WTC11 (cell line): Measurements from ENCODE around the gene ZDHHC14. TPM values are rescaled to one million over a fixed set of nuclear protein-coding genes. Genes with fewer than 3 reads are reported as not detected.

Source experiments
- ATAC-seq: fragments of 200-7000 bp; cut with Tn5 transposase; 2 replicates; pipeline ENCODE4 v1.10.0; 2021; ENCODE audit warnings: mild to moderate bottlenecking, moderate library complexity
- CTCF ChIA-PET: fragments of 300-600 bp; sonication (Branson Sonifier 250); formaldehyde crosslinking; loops from one replicate; lab custom pipeline; 2021; ENCODE audit warnings: antibody characterized with exemption; lab: Charles Lee
- POLR2A ChIA-PET: fragments of 350-600 bp; sonication (Branson Sonifier 250); formaldehyde crosslinking; loops from one replicate; lab custom pipeline; 2021; ENCODE audit warnings: antibody characterized with exemption; lab: Charles Lee
- DNase-seq: peaks from one replicate; pipeline ENCODE4 v3.0.0; 2021; ENCODE audit warnings: low spot score
- H3K27ac Mint-ChIP-seq: 2 replicates; pipeline ENCODE4 v1.8.0; 2021; ENCODE audit warnings: mixed read lengths
- H3K27me3 Mint-ChIP-seq: 2 replicates; pipeline ENCODE4 v1.8.0; 2021; ENCODE audit warnings: low read depth, mild to moderate bottlenecking, moderate library complexity, mixed read lengths
- H3K36me3 Mint-ChIP-seq: 2 replicates; pipeline ENCODE4 v1.8.0; 2021; ENCODE audit warnings: mixed read lengths
- H3K4me1 Mint-ChIP-seq: 2 replicates; pipeline ENCODE4 v1.8.0; 2022; ENCODE audit warnings: mixed read lengths
- H3K4me3 Mint-ChIP-seq: 2 replicates; pipeline ENCODE4 v1.8.0; 2021; ENCODE audit warnings: mild to moderate bottlenecking, moderate library complexity, mixed read lengths
- H3K9me3 Mint-ChIP-seq: 2 replicates; pipeline ENCODE4 v1.8.0; 2021; ENCODE audit warnings: mixed read lengths
- ATF1 ChIP-seq: sonication (generic); formaldehyde crosslinking; IDR thresholded peaks from 2 replicates; pipeline ENCODE4 v1.8.1; 2023; ENCODE audit warnings: mild to moderate bottlenecking, moderate library complexity, missing genetic modification reagents
- E2F5 ChIP-seq: sonication (generic); formaldehyde crosslinking; IDR thresholded peaks from 2 replicates; pipeline ENCODE4 v1.8.1; 2022; ENCODE audit warnings: mild to moderate bottlenecking, moderate library complexity, missing genetic modification reagents
- ESRRA ChIP-seq: sonication (generic); formaldehyde crosslinking; IDR thresholded peaks from 2 replicates; pipeline ENCODE4 v1.8.1; 2022; ENCODE audit warnings: mild to moderate bottlenecking, missing genetic modification reagents, borderline replicate concordance
- FOXP1 ChIP-seq: sonication (generic); formaldehyde crosslinking; IDR thresholded peaks from 2 replicates; pipeline ENCODE4 v1.8.0; 2022; ENCODE audit warnings: missing genetic modification reagents, mild to moderate bottlenecking, moderate library complexity, borderline replicate concordance
- GRHL2 ChIP-seq: fragments of 250-450 bp; sonication (Bioruptor Pico); IDR thresholded peaks from 2 replicates; pipeline ENCODE4 v1.8.0; 2022; ENCODE audit warnings: mild to moderate bottlenecking, moderate library complexity; ENCODE audit not compliant: insufficient replicate concordance, severe bottlenecking
- HMGXB4 ChIP-seq: sonication (generic); formaldehyde crosslinking; IDR thresholded peaks from 2 replicates; pipeline ENCODE4 v1.8.1; 2023; ENCODE audit warnings: mild to moderate bottlenecking, moderate library complexity, missing genetic modification reagents
- KAT7 ChIP-seq: sonication (generic); formaldehyde crosslinking; IDR thresholded peaks from 2 replicates; pipeline ENCODE4 v1.8.1; 2023; ENCODE audit warnings: missing genetic modification reagents, mild to moderate bottlenecking, borderline replicate concordance
- MYBL2 ChIP-seq: sonication (generic); formaldehyde crosslinking; IDR thresholded peaks from 2 replicates; pipeline ENCODE4 v1.8.1; 2023; ENCODE audit warnings: mild to moderate bottlenecking, moderate library complexity, missing genetic modification reagents
- NR3C1 ChIP-seq: sonication (generic); formaldehyde crosslinking; conservative IDR thresholded peaks from 2 replicates; pipeline ENCODE4 v1.8.1; 2023; ENCODE audit warnings: low read depth, mild to moderate bottlenecking, missing genetic modification reagents
- PREB ChIP-seq: sonication (generic); formaldehyde crosslinking; IDR thresholded peaks from 2 replicates; pipeline ENCODE4 v1.8.1; 2022; ENCODE audit warnings: mild to moderate bottlenecking, missing genetic modification reagents, moderate library complexity, borderline replicate concordance
- SMAD4 ChIP-seq: sonication (generic); formaldehyde crosslinking; IDR thresholded peaks from 2 replicates; pipeline ENCODE4 v1.8.0; 2022; ENCODE audit warnings: mild to moderate bottlenecking, missing genetic modification reagents
- STAT6 ChIP-seq: sonication (generic); formaldehyde crosslinking; conservative IDR thresholded peaks from 2 replicates; pipeline ENCODE4 v1.8.1; 2023; ENCODE audit warnings: mild to moderate bottlenecking, low read depth, missing genetic modification reagents, moderate library complexity
- TCF7 ChIP-seq: sonication (generic); formaldehyde crosslinking; IDR thresholded peaks from 2 replicates; pipeline ENCODE4 v1.8.0; 2022; ENCODE audit warnings: mild to moderate bottlenecking, low read depth, missing genetic modification reagents, moderate library complexity
- USF1 ChIP-seq: sonication (generic); formaldehyde crosslinking; IDR thresholded peaks from 2 replicates; pipeline ENCODE4 v1.8.0; 2022; ENCODE audit warnings: mild to moderate bottlenecking, missing genetic modification reagents
- USF2 ChIP-seq: sonication (generic); formaldehyde crosslinking; IDR thresholded peaks from 2 replicates; pipeline ENCODE4 v1.8.1; 2023; ENCODE audit warnings: mild to moderate bottlenecking, missing genetic modification reagents, moderate library complexity
- ZMAT4 ChIP-seq: fragments of 250-450 bp; sonication (Bioruptor Pico); IDR thresholded peaks from 2 replicates; pipeline ENCODE4 v1.9.0; 2021; ENCODE audit warnings: mild to moderate bottlenecking
- ZNF232 ChIP-seq: sonication (generic); formaldehyde crosslinking; IDR thresholded peaks from 2 replicates; pipeline ENCODE4 v1.8.0; 2022; ENCODE audit warnings: mild to moderate bottlenecking, missing genetic modification reagents
- ZNF263 ChIP-seq: sonication (generic); formaldehyde crosslinking; IDR thresholded peaks from 2 replicates; pipeline ENCODE4 v1.8.1; 2022; ENCODE audit warnings: low read depth, mild to moderate bottlenecking, moderate library complexity, missing genetic modification reagents
- ZNF423 ChIP-seq: fragments of 250-450 bp; sonication (Bioruptor Pico); IDR thresholded peaks from 2 replicates; pipeline ENCODE4 v2.1.2; 2022; ENCODE audit warnings: mild to moderate bottlenecking, moderate library complexity
- ZNF532 ChIP-seq: fragments of 250-450 bp; sonication (Bioruptor Pico); IDR thresholded peaks from 2 replicates; pipeline ENCODE4 v1.9.0; 2021; ENCODE audit warnings: mild to moderate bottlenecking, borderline replicate concordance
- total RNA-seq: library from RNA; stranded (reverse); gene quantifications from 3 replicates; pipeline ENCODE4 v1.2.3, GENCODE V29; 2021

ZDHHC14 gene
- total RNA-seq, 1 experiment from 2014 or later: 6.6 TPM

- H3K36me3 Mint-ChIP-seq: peaks cover 9% of the 10 kb centered on the region; the same call in 1 of the 2 replicates
- ATAC-seq: peak; percentile 9
- no peak overlapping the region for H3K27ac Mint-ChIP-seq
- no peak overlapping the region for H3K4me3 Mint-ChIP-seq
- no peak for DNase-seq
- ChIA-PET POLR2A (interaction anchor here (0.6 to 0.8 kb wide), 2 partner anchors 347 to 356 kb away, joined by 3 to 5 read pairs; no protein-coding TSS in a partner anchor), CTCF (interaction anchor here (0.5 to 5.0 kb wide), 22 partner anchors 9 to 726 kb away, joined by 3 to 34 read pairs (median 4); no protein-coding TSS in a partner anchor)
- peaks cover 6% of the 10 kb centered on the region for H3K9me3 Mint-ChIP-seq
- H3K27me3 Mint-ChIP-seq: no peaks in the 10 kb centered on the region; the same call in 1 of the 2 replicates
- peaks cover 35% of the 10 kb centered on the region for H3K4me1 Mint-ChIP-seq
- no peak for TF ChIP-seq ZNF263 (CRISPR knock-in tag)
- TF ChIP-seq TCF7 (CRISPR knock-in tag): no peak
- TF ChIP-seq ZNF423 (CRISPR knock-in tag): no peak
- TF ChIP-seq MYBL2 (CRISPR knock-in tag): no peak
- TF ChIP-seq HMGXB4 (CRISPR knock-in tag): no peak
- no peak for TF ChIP-seq ZMAT4 (CRISPR knock-in tag)
- no peak for TF ChIP-seq ATF1
- TF ChIP-seq ZNF532 (CRISPR knock-in tag): no peak
- no peak for TF ChIP-seq GRHL2 (CRISPR knock-in tag)
- no peak for TF ChIP-seq ESRRA
- TF ChIP-seq STAT6 (CRISPR knock-in tag): no peak
- TF ChIP-seq SMAD4: no peak
- no peak for TF ChIP-seq PREB (CRISPR knock-in tag)
- no peak for TF ChIP-seq USF1 (CRISPR knock-in tag)
- no peak for TF ChIP-seq USF2 (CRISPR knock-in tag)
- no peak for TF ChIP-seq ZNF232
- no peak for TF ChIP-seq KAT7 (CRISPR knock-in tag)
- no peak for TF ChIP-seq E2F5 (CRISPR knock-in tag)
- TF ChIP-seq NR3C1 (CRISPR knock-in tag): no peak
- no peak for TF ChIP-seq FOXP1
Observed at GRCh38 chr6:157669323-157669722, 288.3 kb downstream of the ZDHHC14 start.
